Measurements from ENCODE around the gene OBSCN.

Gene OBSCN

GRCh38 chr1:228280106-228280901, 72.5 kb downstream of the OBSCN start:
- no peak for DNase-seq

GRCh38 chr1:228280961-228281591, 73.2 kb downstream of the OBSCN start:
- no peak for DNase-seq

- no peak for DNase-seq
Observed at GRCh38 chr1:228281631-228282328, 73.9 kb downstream of the OBSCN start.

DNA sequence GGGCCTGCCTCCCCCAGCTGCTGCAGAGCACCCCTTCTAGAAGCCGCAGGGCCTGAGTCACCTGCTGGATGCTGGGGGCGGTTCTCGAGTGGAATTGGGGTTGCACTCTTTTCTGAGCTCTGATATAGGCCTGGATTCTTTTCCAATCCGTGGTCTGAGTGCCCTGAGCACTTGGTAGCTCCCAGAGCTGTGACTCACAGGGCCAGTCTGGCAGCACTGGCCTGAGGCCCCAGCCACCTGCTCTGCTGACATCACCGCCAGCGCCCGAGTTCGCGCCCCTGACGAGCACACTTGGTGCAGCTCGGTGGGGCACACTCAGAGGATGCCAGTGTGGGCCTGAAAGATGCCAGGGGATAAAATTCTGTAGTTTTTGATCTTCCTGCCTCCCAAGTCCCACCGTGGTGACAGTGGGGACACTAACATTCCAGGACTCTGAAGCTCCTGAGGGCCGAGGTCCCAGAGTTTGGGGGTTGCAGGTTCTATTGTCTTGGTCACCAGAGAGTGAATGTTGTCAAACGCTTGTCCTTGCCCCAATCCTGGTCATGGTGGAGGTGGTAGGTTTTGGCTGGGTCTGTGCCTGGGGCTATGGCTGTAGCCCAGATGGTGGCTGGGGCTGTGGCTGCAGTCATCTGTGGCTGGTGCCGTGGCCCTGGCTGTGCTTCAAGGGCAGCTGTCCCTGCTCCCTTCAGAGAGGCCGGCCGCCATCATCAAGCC, 74.6 kb downstream of the OBSCN start:
- no peak for DNase-seq

GRCh38 chr1:228283043-228283371, 75.2 kb downstream of the OBSCN start:
- no peak for DNase-seq

GRCh38 chr1:228283476-228284147, 75.8 kb downstream of the OBSCN start:
- DNase-seq: no peak

DNA sequence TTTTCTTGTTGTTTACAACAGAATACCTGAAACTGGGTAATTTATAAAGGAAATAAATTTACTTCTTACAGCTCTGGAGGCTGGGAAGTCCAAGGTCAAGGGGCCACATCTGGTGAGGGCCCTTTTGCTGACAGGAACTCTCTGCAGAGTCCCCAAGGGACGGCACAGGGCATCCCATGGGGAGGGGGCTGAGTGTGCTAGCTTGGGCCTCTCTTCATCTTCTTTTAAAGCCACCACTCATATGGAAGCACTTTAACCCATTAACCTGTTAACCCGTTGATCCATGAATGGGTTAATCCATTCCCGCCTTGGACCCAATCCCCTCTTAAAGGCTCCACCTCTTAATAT, 76.3 kb downstream of the OBSCN start:
- no peak for DNase-seq

DNA sequence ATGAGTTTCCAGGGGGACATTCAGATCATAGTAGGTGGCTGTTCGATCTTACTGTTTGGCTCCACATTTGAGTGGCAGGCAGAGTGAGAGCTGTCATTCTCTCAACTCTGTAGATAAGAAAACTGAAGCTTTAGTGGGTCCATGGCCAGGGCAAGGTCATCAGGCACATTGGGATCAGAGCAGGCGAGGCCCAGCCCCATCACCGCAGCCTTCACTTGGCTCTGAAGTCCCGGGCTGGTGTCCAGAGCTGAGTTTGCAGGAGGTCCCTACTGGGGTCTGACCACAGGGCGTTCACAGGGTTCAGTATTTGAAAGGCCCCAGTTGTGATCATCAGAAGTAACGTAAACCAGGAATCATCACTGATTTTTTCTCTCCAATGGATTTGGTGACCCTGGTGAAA, 76.7 kb downstream of the OBSCN start:
- DNase-seq: no peak

- no peak for DNase-seq
Observed at GRCh38 chr1:228285661-228286504, 78.0 kb downstream of the OBSCN start.

DNA sequence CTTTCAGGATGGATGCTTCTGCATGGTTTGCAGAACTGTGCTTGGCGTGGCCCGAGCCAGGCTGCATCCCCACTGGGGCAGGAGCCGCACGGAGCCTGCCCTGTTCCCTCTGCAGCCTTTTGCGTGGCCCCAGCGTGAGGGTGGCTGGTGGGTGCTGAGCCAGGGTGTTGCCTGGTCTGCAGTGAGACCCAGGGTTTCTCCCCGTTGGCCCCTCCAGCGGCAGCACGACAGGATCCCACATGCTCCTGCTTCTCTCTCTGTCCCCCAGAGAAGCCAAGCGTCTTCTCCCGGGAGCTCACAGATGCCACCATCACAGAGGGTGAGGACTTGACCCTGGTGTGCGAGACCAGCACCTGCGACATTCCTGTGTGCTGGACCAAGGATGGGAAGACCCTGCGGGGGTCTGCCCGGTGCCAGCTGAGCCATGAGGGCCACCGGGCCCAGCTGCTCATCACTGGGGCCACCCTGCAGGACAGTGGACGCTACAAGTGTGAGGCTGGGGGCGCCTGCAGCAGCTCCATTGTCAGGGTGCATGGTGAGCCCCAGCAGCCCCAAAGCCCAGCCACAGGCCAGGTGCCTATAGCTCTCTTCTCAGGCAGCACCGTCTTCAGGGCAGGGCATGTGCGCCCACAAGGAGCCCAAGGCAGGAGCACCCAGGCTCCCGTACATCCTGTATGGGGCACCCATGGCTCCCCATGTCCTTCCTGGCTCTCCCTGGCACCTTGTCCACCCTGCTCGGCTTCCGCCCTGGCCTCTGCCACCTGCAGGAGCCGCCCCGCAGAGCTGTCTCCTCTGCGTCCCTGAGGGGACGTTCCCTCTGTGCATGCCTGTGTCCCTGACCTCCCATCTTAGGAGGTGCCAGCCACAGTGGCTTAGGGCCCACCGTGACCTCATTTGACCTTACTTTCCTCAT, 78.9 kb downstream of the OBSCN start:
- DNase-seq: no peak

GRCh38 chr1:228287541-228288425, 79.9 kb downstream of the OBSCN start:
- DNase-seq: no peak

DNA sequence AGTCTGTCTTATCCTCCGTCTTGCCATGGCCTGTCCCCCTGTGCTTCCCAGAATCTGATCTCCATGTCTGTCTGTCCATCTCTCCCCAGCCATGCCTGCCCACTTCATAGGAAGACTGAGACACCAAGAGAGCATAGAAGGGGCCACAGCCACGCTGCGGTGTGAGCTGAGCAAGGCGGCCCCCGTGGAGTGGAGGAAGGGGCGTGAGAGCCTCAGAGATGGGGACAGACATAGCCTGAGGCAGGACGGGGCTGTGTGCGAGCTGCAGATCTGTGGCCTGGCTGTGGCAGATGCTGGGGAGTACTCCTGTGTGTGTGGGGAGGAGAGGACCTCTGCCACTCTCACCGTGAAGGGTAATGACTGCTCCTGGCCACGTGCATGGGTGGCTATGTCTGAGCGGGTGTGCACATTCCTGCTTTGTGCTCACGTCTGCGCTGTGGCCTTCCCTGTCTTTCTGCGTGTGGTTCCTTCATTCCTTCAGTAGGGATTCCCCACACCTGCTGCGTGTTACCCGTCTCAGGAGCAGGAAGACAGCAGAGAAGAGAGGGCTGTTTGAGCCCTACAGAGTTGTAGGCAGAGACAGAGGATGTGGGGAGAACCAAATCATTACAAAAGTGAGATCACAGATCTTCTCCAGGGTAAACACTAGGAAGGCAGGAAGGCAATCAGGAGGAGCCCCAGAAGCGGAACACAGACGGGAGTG, 80.8 kb downstream of the OBSCN start:
- DNase-seq: no peak

DNA sequence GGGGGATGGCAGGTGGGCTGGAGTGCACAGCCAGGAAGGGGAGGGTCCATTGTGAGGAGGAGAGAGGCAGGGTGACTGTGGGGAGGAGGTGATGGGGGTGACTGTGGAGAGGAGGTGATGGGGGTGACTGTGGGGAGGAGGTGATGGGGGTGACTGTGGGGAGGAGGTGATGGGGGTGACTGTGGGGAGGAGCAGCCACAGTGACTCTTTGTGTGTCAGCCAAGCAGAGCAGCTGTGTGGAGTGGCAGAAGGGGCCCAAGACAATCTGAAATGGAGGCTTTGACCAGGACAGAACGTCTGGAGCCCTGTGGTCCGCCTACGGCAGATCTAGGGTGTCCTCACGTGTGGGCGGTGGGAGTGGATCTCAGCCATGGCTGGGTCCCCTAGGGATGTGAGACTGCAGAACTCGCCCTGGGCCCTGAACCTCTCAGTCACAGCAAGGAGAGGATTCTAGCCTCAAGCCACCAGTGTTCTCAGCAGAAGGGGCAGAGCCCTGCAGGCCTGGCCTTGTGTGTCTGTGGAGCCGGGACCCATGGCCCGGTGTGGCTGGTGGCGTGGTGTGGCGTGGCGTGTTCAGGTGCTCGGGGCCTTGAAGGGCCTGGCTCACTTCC, 81.5 kb downstream of the OBSCN start:
- DNase-seq: no peak

DNA sequence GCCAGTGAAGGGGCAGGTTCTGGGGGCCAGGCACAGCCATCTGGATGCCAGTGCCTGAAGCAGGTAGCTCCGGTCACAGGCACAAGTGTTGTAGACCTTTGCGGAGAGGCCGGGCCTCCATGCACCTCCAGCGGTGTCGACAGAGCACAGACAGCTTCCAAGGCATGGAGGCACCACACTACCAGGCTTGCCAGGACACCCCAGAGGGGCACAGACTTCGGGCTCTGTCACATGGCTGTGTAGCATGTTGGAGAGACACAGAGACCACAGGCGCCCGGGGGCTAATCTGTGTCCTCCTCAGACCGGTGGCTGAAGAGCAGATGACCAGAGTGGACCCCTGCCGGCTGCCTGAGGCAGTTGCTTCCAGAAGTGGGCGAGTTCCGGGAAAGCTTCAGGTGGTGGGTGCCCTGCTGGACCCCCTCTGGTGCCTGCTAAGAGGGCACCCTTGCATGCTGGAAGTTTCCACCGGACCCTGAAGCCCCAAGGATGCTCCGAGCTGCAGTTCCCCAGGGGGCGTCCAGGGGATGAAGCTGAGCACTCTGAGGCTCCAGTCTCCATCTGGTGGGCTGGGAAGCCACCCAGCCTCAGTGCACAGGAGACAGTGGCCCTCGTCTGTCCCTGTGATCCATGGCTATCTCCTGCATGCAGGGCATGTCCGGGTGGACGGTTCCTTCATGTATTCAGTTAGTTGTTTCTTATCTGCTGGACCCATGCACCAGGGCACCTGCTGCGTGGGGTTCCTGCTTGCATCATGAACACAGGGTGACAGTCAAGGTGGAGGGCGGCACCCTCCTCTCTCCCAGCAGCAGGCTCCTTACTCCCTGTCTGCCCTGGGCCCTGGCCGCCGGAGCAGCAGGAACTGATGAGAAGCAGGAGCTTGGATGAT, 82.4 kb downstream of the OBSCN start:
- no peak for DNase-seq

DNA sequence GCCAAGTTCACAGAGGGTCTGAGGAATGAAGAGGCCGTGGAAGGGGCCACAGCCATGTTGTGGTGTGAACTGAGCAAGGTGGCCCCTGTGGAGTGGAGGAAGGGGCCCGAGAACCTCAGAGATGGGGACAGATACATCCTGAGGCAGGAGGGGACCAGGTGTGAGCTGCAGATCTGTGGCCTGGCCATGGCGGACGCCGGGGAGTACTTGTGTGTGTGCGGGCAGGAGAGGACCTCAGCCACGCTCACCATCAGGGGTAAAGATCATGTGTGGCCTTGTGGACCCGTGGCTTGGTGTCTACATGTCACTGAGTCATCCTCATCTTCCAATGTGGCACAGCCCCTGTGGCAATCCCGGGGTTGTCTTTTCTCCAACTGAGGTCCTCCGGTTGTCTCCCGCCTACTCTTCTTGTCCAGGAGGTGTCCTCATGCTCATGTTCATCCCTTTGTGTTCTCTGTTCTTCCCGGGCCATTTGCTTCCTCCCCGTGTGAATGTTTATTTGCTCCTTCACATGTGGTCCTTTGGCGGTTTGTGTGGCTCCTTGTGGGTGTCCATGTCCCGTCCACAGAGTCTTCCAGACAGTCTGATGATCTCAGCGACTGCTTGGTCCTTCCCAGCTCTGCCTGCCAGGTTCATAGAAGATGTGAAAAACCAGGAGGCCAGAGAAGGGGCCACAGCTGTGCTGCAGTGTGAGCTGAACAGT, 84.2 kb downstream of the OBSCN start:
- no peak for DNase-seq

- no peak for DNase-seq
Observed at GRCh38 chr1:228292609-228292911, 84.7 kb downstream of the OBSCN start.

DNA sequence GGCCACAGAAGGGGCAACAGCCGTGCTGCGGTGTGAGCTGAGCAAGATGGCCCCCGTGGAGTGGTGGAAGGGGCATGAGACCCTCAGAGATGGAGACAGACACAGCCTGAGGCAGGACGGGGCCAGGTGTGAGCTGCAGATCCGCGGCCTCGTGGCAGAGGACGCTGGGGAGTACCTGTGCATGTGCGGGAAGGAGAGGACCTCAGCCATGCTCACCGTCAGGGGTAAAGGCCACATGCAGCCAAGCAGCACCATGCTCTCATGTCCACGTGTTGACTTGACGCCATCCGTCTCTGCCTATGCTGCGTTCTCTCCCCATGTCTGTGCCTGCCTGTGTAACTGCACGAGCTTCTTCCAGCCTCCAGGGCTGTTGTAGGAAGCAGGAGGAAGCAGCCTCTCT, 85.5 kb downstream of the OBSCN start:
- DNase-seq: no peak
